ENCODE measurements around the gene MAGI1. TPM values are rescaled to one million over a fixed set of nuclear protein-coding genes. Genes with fewer than 3 reads are reported as not detected.

MAGI1 gene
- total RNA-seq, 3 donors from 2014 or later (not counting 1 experiment from before 2014, with no cell fraction given) = not detected

DNA sequence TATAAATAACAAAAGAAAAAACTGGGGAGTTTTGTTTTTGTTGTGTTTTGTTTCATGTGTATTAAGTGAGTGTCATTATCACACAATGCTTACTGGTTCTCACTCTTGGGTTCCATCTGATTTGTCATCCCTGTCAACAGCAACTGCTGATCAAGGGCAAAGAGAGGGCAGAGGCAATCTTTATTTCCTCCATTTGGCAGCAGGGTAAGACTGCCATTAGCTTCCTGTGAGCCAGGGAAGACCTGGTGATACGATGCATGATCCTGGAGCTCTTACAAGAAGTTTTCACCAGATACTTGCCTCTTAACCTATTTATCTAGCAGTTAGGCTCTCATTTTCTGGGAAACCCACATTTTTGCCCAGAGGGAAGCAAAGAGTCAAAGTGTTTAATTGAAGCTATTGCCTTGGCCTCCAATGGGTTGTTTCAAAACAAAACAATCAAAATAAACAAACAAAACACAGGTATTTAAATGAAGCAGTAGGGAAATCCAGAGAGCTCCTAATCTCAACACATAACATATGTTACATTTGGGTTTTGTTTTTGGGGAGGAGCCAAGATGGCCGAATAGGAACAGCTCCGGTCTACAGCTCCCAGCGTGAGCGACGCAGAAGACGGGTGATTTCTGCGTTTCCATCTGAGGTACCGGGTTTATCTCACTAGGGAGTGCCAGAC is 529.8 kb downstream of the MAGI1 start:
- no peak overlapping the region for H3K27ac Mint-ChIP-seq
- no peak for TF ChIP-seq CTCF (IDR thresholded peaks at IDR 0.05)
- DNase-seq (no peak), ATAC-seq (no peak)
- H3K9me3 Mint-ChIP-seq = peaks cover 0 to 2% of the 10 kb centered on the region in 2 donors
- Histone ChIP-seq H3K4me3 (ENCODE audit: low read length) (no peak overlapping the region), H3K27ac (ENCODE audit: low read length) (no peak overlapping the region), H3K4me1 (ENCODE audit: control insufficient read depth, insufficient read depth, low read length) (no peaks in the 10 kb centered on the region), H3K36me3 (ENCODE audit: control insufficient read depth, insufficient read depth, low read length) (no peaks in the 10 kb centered on the region), H3K9me3 (ENCODE audit: control insufficient read depth, insufficient read depth, low read length) (no peaks in the 10 kb centered on the region), H3K27me3 (ENCODE audit: control insufficient read depth, insufficient read depth, low read length) (no peaks in the 10 kb centered on the region)
- 97% methylated on average over 9 of the region's 9 CpGs for WGBS (ENCODE audit: insufficient coverage)
- intact Hi-C loops (cut with micrococcal nuclease) = no loop called here
- H3K4me3 Mint-ChIP-seq = no peak overlapping the region
- no peaks in the 10 kb centered on the region for H3K36me3 Mint-ChIP-seq
- H3K4me1 Mint-ChIP-seq = no peaks in the 10 kb centered on the region
- H3K27me3 Mint-ChIP-seq (ENCODE audit: low read depth in 2 of 2) = no peaks in the 10 kb centered on the region

GRCh38 chr3:65507437-65507836 is 531.3 kb downstream of the MAGI1 start:
- H3K9me3 ChIP-seq (ENCODE audit: control insufficient read depth, insufficient read depth, low read length) = no peaks in the 10 kb centered on the region
- Mint-ChIP-seq H3K4me3 (no peak overlapping the region), H3K27ac (no peak overlapping the region), H3K9me3 (peaks cover 2 to 3% of the 10 kb centered on the region in 2 donors), H3K36me3 (no peaks in the 10 kb centered on the region), H3K4me1 (no peaks in the 10 kb centered on the region), H3K27me3 (ENCODE audit: low read depth in 2 of 2) (no peaks in the 10 kb centered on the region)
- no peak overlapping the region for H3K4me3 ChIP-seq (ENCODE audit: low read length)
- intact Hi-C loops (cut with micrococcal nuclease) = no loop called here
- no peaks in the 10 kb centered on the region for H3K27me3 ChIP-seq (ENCODE audit: control insufficient read depth, insufficient read depth, low read length)
- H3K36me3 ChIP-seq (ENCODE audit: control insufficient read depth, insufficient read depth, low read length) = no peaks in the 10 kb centered on the region
- DNase-seq (no peak), ATAC-seq (no peak)
- TF ChIP-seq CTCF (IDR thresholded peaks at IDR 0.05) = no peak
- no peaks in the 10 kb centered on the region for H3K4me1 ChIP-seq (ENCODE audit: control insufficient read depth, insufficient read depth, low read length)
- no peak overlapping the region for H3K27ac ChIP-seq (ENCODE audit: low read length)
- WGBS (ENCODE audit: insufficient coverage) = 80% methylated on average over 3 of the region's 3 CpGs

GRCh38 chr3:65503776-65504175 is 534.9 kb downstream of the MAGI1 start:
- intact Hi-C loops (cut with micrococcal nuclease) = no loop called here
- Mint-ChIP-seq H3K36me3 (no peaks in the 10 kb centered on the region), H3K27me3 (ENCODE audit: low read depth in 2 of 2) (no peaks in the 10 kb centered on the region), H3K9me3 (peaks cover 2 to 5% of the 10 kb centered on the region in 2 donors), H3K27ac (no peak overlapping the region), H3K4me3 (no peak overlapping the region), H3K4me1 (no peaks in the 10 kb centered on the region)
- TF ChIP-seq CTCF (IDR thresholded peaks at IDR 0.05) = no peak
- ATAC-seq (no peak), DNase-seq (no peak)
- no peaks in the 10 kb centered on the region for H3K36me3 ChIP-seq (ENCODE audit: control insufficient read depth, insufficient read depth, low read length)
- 100% methylated on average over 1 of the region's 1 CpG for WGBS (ENCODE audit: insufficient coverage)
- no peaks in the 10 kb centered on the region for H3K9me3 ChIP-seq (ENCODE audit: control insufficient read depth, insufficient read depth, low read length)
- no peaks in the 10 kb centered on the region for H3K27me3 ChIP-seq (ENCODE audit: control insufficient read depth, insufficient read depth, low read length)
- H3K4me3 ChIP-seq (ENCODE audit: low read length) = no peak overlapping the region
- H3K27ac ChIP-seq (ENCODE audit: low read length) = no peak overlapping the region
- no peaks in the 10 kb centered on the region for H3K4me1 ChIP-seq (ENCODE audit: control insufficient read depth, insufficient read depth, low read length)

- peaks cover 2 to 5% of the 10 kb centered on the region in 2 donors for H3K9me3 Mint-ChIP-seq
- no peaks in the 10 kb centered on the region for H3K4me1 ChIP-seq (ENCODE audit: control insufficient read depth, insufficient read depth, low read length)
- intact Hi-C loops (cut with micrococcal nuclease) = no loop called here
- no peaks in the 10 kb centered on the region for H3K4me1 Mint-ChIP-seq
- H3K27me3 ChIP-seq (ENCODE audit: control insufficient read depth, insufficient read depth, low read length) = no peaks in the 10 kb centered on the region
- no peaks in the 10 kb centered on the region for H3K9me3 ChIP-seq (ENCODE audit: control insufficient read depth, insufficient read depth, low read length)
- no peak overlapping the region for H3K4me3 ChIP-seq (ENCODE audit: low read length)
- H3K36me3 Mint-ChIP-seq = no peaks in the 10 kb centered on the region
- no peaks in the 10 kb centered on the region for H3K27me3 Mint-ChIP-seq (ENCODE audit: low read depth in 2 of 2)
- no peak for ATAC-seq
- no peak for DNase-seq
- H3K36me3 ChIP-seq (ENCODE audit: control insufficient read depth, insufficient read depth, low read length) = no peaks in the 10 kb centered on the region
- H3K27ac Mint-ChIP-seq = no peak overlapping the region
- no peak for TF ChIP-seq CTCF (IDR thresholded peaks at IDR 0.05)
- no peak overlapping the region for H3K4me3 Mint-ChIP-seq
- 80% methylated on average over 1 of the region's 2 CpGs for WGBS (ENCODE audit: insufficient coverage)
- no peak overlapping the region for H3K27ac ChIP-seq (ENCODE audit: low read length)
Observed at GRCh38 chr3:65502526-65502925, 536.2 kb downstream of the MAGI1 start.

Data from natural killer cell (primary cell).